A375 (cell line): ENCODE data around the gene ATP8A2. TPM values are rescaled to one million over a fixed set of nuclear protein-coding genes. Genes with fewer than 3 reads are reported as not detected.

Experiments used
- small RNA-seq: library from RNA; depleted of rRNA; stranded (forward); fragments of <200 nt; gene quantifications from one replicate; pipeline ENCODE3, GENCODE V24; 2014
- total RNA-seq: library from RNA; depleted of rRNA; stranded (reverse); fragments of >200 nt; shearing (Covaris generic); gene quantifications from 2 replicates; pipeline ENCODE4 v1.2.3, GENCODE V29; 2014; rRNA removed

Gene ATP8A2
- total RNA-seq: 0.27 and 0.45 TPM in 2 replicates

GRCh38 chr13:25371875-25372283 is at the start of gene ATP8A2:
Gene ATP8A2, plus strand, starts transcription at chr13:25371974. Its CDS starts 239 bp downstream, at chr13:25372213.

GRCh38 chr13:26051657-26052311 is 680.0 kb downstream of the ATP8A2 start, which contains the start of gene SHISA2:
Gene SHISA2, minus strand, starts transcription at chr13:26052016. Its CDS starts 1,041 bp downstream, at chr13:26050975.

Small RNA genes lying within 50 kb of the gene (small RNA-seq; reads per million reads assigned to genes)
- gene RN7SL741P (not detected), gene RNU6-78P (not detected), gene RNY1P3 (not detected)

Other genes with a start within 250 kb of the ATP8A2 start
- gene AMER2, start 199.7 kb upstream of the ATP8A2 start, total RNA-seq: under 0.01 TPM in 1 of 2 replicates, not detected in the other
- 8.0 and 8.2 TPM in 2 replicates for gene MTMR6, start 84.5 kb upstream of the ATP8A2 start, total RNA-seq
- 54.9 and 56.4 TPM in 2 replicates for gene NUP58, start 70.3 kb upstream of the ATP8A2 start, total RNA-seq